ENCODE results near the gene C1orf159. TPM values are rescaled to one million over a fixed set of nuclear protein-coding genes. Genes with fewer than 3 reads are reported as not detected.

C1orf159 gene
- total and polyA plus RNA-seq, 2 experiments from 2014 or later, result 9.6 to 21.5 TPM

- TF ChIP-seq JUNB (IDR thresholded peaks at IDR 0.05; ENCODE audit: unreplicated experiment) (no peak), NANOG (IDR thresholded peaks at IDR 0.05; ENCODE audit: borderline replicate concordance) (no peak), ZNF114 (CRISPR knock-in tag; IDR thresholded peaks at IDR 0.05) (no peak), EZH2 (IDR thresholded peaks at IDR 0.05; ENCODE audit: low read depth, unreplicated experiment) (no peak), REST (IDR thresholded peaks at IDR 0.05; ENCODE audit: unreplicated experiment) (no peak), CREB1 (CRISPR knock-in tag; IDR thresholded peaks at IDR 0.05; ENCODE audit: low read depth) (no peak), STAT1 (IDR thresholded peaks at IDR 0.05; ENCODE audit: unreplicated experiment) (no peak), ZNF331 (CRISPR knock-in tag; IDR thresholded peaks at IDR 0.05; ENCODE audit: low read depth) (no peak), EZH2phosphoT487 (IDR thresholded peaks at IDR 0.05; ENCODE audit: unreplicated experiment) (no peak), POLR2AphosphoS5 (IDR thresholded peaks at IDR 0.05; ENCODE audit: low read depth) (no peak)
- TF ChIP-seq, protein P1, sequence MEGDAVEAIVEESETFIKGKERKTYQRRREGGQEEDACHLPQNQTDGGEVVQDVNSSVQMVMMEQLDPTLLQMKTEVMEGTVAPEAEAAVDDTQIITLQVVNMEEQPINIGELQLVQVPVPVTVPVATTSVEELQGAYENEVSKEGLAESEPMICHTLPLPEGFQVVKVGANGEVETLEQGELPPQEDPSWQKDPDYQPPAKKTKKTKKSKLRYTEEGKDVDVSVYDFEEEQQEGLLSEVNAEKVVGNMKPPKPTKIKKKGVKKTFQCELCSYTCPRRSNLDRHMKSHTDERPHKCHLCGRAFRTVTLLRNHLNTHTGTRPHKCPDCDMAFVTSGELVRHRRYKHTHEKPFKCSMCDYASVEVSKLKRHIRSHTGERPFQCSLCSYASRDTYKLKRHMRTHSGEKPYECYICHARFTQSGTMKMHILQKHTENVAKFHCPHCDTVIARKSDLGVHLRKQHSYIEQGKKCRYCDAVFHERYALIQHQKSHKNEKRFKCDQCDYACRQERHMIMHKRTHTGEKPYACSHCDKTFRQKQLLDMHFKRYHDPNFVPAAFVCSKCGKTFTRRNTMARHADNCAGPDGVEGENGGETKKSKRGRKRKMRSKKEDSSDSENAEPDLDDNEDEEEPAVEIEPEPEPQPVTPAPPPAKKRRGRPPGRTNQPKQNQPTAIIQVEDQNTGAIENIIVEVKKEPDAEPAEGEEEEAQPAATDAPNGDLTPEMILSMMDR (conservative IDR thresholded peaks at IDR 0.05; ENCODE audit: low read depth in 2 of 2), result no peak
Observed at GRCh38 chr1:1089731-1090423, 26.0 kb downstream of the C1orf159 start (continued).

- no peak overlapping the region for H3K27ac ChIP-seq (ENCODE audit: low read depth)
- no peaks in the 10 kb centered on the region for H3K9me2 ChIP-seq (ENCODE audit: insufficient read depth)
- H3K36me3 ChIP-seq (ENCODE audit: insufficient read depth), result no peaks in the 10 kb centered on the region
- H4K20me1 ChIP-seq (replicated peaks; ENCODE audit: insufficient read depth), result no peaks in the 10 kb centered on the region
- H3K27ac Mint-ChIP-seq, result no peak overlapping the region
- no peak overlapping the region for H3K4me2 ChIP-seq
- no peak overlapping the region for H3K4me3 ChIP-seq
- no peak overlapping the region for H3K4me3 Mint-ChIP-seq
- peaks cover 4% of the 10 kb centered on the region; the same call in 2 of the 3 replicates for H3K36me3 Mint-ChIP-seq (ENCODE audit: low read depth)
- H3K9me3 Mint-ChIP-seq, result peaks cover 5% of the 10 kb centered on the region
- no peaks in the 10 kb centered on the region for H3K4me1 ChIP-seq (ENCODE audit: insufficient read depth)
- peaks cover 12% of the 10 kb centered on the region for H3K27me3 Mint-ChIP-seq (ENCODE audit: insufficient read depth, low read depth, poor library complexity)
- H3K79me2 ChIP-seq (replicated peaks; ENCODE audit: insufficient read depth), result no peaks in the 10 kb centered on the region
- no peak overlapping the region for H2AFZ ChIP-seq
- DNase-seq (ENCODE audit: low spot score) (no peak), ATAC-seq (no peak; the same call in 2 of the 3 replicates)
- no peaks in the 10 kb centered on the region for H3K4me1 Mint-ChIP-seq
- no peaks in the 10 kb centered on the region for H3F3A ChIP-seq (replicated peaks; ENCODE audit: low read depth)
- no peaks in the 10 kb centered on the region for H3K27me3 ChIP-seq (ENCODE audit: insufficient read depth)
- TF ChIP-seq REST (IDR thresholded peaks at IDR 0.05; ENCODE audit: unreplicated experiment) (no peak), ZNF331 (CRISPR knock-in tag; IDR thresholded peaks at IDR 0.05; ENCODE audit: low read depth) (no peak), ZNF114 (CRISPR knock-in tag; IDR thresholded peaks at IDR 0.05) (no peak)
Observed at GRCh38 chr1:1088801-1089680, 26.8 kb downstream of the C1orf159 start.
